Peyer's patch (tissue), 4 donors: ENCODE results near the gene TDRD9.

Experiments
- POLR2A ChIP-seq, 2 donors: fragments of 450-650 bp; IDR thresholded peaks; one replicate each; pipeline ENCODE4 v1.5.1; 2017; ENCODE audit warnings: antibody characterized with exemption in 2 of 2, mild to moderate bottlenecking in 2 of 2, moderate library complexity in 2 of 2
- TF ChIP-seq, protein P1 (sequence below), 6 experiments: fragments of 450-650 bp in 4 of 6; fragments of 200-600 bp in 2 of 6; sonication (generic) in 1 of 6; IDR thresholded peaks; one replicate each; pipeline ENCODE4 v1.5.1; 2017 to 2019; ENCODE audit warnings: antibody characterized with exemption in 6 of 6, mild to moderate bottlenecking in 3 of 6, moderate library complexity in 1 of 6

DNA sequence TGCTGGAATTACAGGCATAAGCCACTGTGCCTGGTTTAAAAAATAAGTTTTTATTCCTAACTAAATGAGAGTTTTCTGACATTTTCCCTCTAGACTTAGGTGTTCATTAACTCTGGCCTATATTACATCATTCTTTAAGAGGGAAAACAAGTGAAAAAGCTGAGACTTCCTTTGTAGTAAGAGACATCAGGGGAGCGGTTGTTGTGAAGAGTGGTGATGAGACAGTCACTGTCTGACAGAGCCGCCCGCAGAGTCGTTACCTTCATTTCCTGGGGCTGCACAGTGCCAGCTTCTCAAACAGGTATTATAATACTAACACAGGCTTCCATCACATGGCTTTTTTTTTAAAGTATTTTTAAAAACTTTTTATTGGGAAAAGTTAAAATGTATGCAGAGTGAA lies 19.7 kb upstream of the TDRD9 start:
- TF ChIP-seq, protein P1, sequence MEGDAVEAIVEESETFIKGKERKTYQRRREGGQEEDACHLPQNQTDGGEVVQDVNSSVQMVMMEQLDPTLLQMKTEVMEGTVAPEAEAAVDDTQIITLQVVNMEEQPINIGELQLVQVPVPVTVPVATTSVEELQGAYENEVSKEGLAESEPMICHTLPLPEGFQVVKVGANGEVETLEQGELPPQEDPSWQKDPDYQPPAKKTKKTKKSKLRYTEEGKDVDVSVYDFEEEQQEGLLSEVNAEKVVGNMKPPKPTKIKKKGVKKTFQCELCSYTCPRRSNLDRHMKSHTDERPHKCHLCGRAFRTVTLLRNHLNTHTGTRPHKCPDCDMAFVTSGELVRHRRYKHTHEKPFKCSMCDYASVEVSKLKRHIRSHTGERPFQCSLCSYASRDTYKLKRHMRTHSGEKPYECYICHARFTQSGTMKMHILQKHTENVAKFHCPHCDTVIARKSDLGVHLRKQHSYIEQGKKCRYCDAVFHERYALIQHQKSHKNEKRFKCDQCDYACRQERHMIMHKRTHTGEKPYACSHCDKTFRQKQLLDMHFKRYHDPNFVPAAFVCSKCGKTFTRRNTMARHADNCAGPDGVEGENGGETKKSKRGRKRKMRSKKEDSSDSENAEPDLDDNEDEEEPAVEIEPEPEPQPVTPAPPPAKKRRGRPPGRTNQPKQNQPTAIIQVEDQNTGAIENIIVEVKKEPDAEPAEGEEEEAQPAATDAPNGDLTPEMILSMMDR (IDR thresholded peaks at IDR 0.05): no peak
- TF ChIP-seq POLR2A (IDR thresholded peaks at IDR 0.05): no peak
